Parathyroid adenoma (tissue), 2 donors: ENCODE data around the gene PRKD1.

ENCODE experiments used
- H2AFZ ChIP-seq: fragments of 300-600 bp; sonication (generic); one replicate; pipeline ENCODE4 v1.7.0; 2017; ENCODE audit warnings: antibody characterized with exemption, mild to moderate bottlenecking
- H3K27ac ChIP-seq: fragments of 300-600 bp; sonication (generic); one replicate; pipeline ENCODE4 v1.7.0; 2017
- H3K27me3 ChIP-seq: fragments of 300-600 bp; sonication (generic); one replicate; pipeline ENCODE4 v1.7.0; 2017; ENCODE audit warnings: low read length; ENCODE audit not compliant: control insufficient read depth, insufficient read depth
- H3K36me3 ChIP-seq: fragments of 300-600 bp; sonication (generic); one replicate; pipeline ENCODE4 v1.7.0; 2017; ENCODE audit warnings: low read length; ENCODE audit not compliant: control insufficient read depth, insufficient read depth
- H3K4me1 ChIP-seq: fragments of 300-600 bp; sonication (generic); one replicate; pipeline ENCODE4 v1.7.0; 2017; ENCODE audit warnings: control low read depth
- H3K4me2 ChIP-seq: fragments of 300-600 bp; sonication (generic); one replicate; pipeline ENCODE4 v1.7.0; 2017; ENCODE audit warnings: low read length
- H3K4me3 ChIP-seq: fragments of 300-600 bp; sonication (generic); one replicate; pipeline ENCODE4 v1.7.0; 2017; ENCODE audit warnings: low read depth, low read length
- H3K79me2 ChIP-seq: fragments of 300-600 bp; sonication (generic); one replicate; pipeline ENCODE4 v1.7.0; 2017; ENCODE audit warnings: control low read depth
- H3K9ac ChIP-seq: fragments of 300-600 bp; sonication (generic); one replicate; pipeline ENCODE4 v1.7.0; 2017; ENCODE audit warnings: mild to moderate bottlenecking
- H3K9me3 ChIP-seq: fragments of 300-600 bp; sonication (generic); one replicate; pipeline ENCODE4 v1.7.0; 2017; ENCODE audit warnings: low read length; ENCODE audit not compliant: control insufficient read depth
- CTCF ChIP-seq: fragments of 300-600 bp; sonication (generic); IDR thresholded peaks from one replicate; pipeline ENCODE4 v1.7.0; 2017; ENCODE audit warnings: antibody characterized with exemption, mild to moderate bottlenecking
- donor health status: primary hyperparathyroidism.

Gene PRKD1

DNA sequence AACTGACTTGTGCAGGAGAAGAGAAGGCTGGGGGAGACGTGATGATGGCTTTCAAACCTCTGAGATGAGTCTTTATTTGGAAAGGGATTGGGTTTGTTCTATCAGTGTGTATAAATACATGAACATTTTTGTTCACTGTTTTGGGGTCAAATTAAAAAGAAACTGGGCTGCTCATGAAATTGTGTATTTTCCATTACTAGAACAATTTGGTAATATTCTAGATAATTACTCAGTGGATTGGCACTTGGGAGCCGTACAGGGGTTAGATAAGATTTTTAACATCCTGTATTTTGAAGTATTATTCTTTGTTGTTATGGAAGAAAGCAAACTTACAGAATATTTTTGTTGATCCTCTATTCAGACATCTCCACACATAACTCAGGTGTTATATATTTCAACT, 340.6 kb downstream of the PRKD1 start:
- Histone ChIP-seq H3K4me1 (peaks cover 7% of the 10 kb centered on the region), H3K27me3 (no peaks in the 10 kb centered on the region), H3K4me3 (no peak overlapping the region), H3K9me3 (no peaks in the 10 kb centered on the region), H3K27ac (no peak overlapping the region), H3K9ac (no peak overlapping the region), H3K4me2 (no peak overlapping the region), H3K36me3 (no peaks in the 10 kb centered on the region), H3K79me2 (no peaks in the 10 kb centered on the region), H2AFZ (no peak overlapping the region)
- no peak for TF ChIP-seq CTCF

DNA sequence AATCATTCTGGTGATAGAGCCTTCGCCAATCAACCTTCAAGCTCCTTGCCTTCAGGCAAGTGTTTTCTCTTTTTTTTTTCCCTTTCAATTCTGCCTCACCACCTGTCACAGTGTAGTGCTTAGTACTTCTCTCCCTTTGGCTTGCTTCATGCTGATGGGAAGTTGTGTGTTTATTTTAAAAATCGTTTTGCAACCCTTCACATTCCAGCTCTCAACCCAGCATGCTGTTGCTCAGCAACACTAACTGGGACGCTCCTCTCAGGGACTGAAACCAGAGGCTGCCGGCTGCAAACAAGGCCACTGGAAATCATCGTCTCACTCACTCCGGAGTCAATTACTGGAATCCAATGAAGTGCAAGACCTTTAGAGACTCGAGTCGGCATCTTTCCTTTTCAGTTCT, 342.7 kb downstream of the PRKD1 start:
- H3K4me1 ChIP-seq = peaks cover 7% of the 10 kb centered on the region
- TF ChIP-seq CTCF = no peak
- H3K79me2 ChIP-seq = no peaks in the 10 kb centered on the region
- no peaks in the 10 kb centered on the region for H3K27me3 ChIP-seq
- H3K9ac ChIP-seq = no peak overlapping the region
- H3K27ac ChIP-seq = no peak overlapping the region
- no peaks in the 10 kb centered on the region for H3K9me3 ChIP-seq
- H3K4me3 ChIP-seq = no peak overlapping the region
- peak overlapping the region; percentile 18 for H2AFZ ChIP-seq
- peak overlapping the region; percentile 24 for H3K4me2 ChIP-seq
- H3K36me3 ChIP-seq = no peaks in the 10 kb centered on the region

DNA sequence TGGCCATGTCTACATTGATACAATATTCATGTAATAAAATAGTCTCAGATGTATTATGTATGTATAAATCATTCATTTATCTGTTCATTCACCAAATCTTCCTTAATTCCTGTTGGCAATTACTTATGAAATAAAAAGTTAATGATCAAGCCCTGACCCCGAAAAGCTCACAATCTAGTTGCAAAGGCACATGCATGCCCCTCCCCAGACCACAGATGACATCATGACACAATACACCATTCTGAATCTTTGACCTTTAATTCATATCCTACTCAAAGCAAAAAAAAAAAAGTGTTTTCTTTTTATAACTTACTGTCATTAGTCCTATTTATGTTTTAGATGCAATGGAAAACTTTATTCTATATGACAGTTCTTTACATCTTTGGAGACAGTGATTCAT, 346.9 kb downstream of the PRKD1 start:
- Histone ChIP-seq H3K9me3 (no peaks in the 10 kb centered on the region), H2AFZ (no peak overlapping the region), H3K36me3 (no peaks in the 10 kb centered on the region), H3K9ac (no peak overlapping the region), H3K79me2 (no peaks in the 10 kb centered on the region), H3K4me2 (no peak overlapping the region), H3K4me1 (peaks cover 7% of the 10 kb centered on the region), H3K4me3 (no peak overlapping the region), H3K27me3 (no peaks in the 10 kb centered on the region), H3K27ac (no peak overlapping the region)
- TF ChIP-seq CTCF = no peak

- no peak for TF ChIP-seq CTCF
- Histone ChIP-seq H3K27ac (no peak overlapping the region), H2AFZ (no peak overlapping the region), H3K9me3 (no peaks in the 10 kb centered on the region), H3K79me2 (no peaks in the 10 kb centered on the region), H3K27me3 (no peaks in the 10 kb centered on the region), H3K4me3 (no peak overlapping the region), H3K4me2 (no peak overlapping the region), H3K36me3 (no peaks in the 10 kb centered on the region), H3K9ac (no peak overlapping the region), H3K4me1 (peaks cover 2% of the 10 kb centered on the region)
Observed at GRCh38 chr14:29579838-29580237, 347.8 kb downstream of the PRKD1 start.

DNA sequence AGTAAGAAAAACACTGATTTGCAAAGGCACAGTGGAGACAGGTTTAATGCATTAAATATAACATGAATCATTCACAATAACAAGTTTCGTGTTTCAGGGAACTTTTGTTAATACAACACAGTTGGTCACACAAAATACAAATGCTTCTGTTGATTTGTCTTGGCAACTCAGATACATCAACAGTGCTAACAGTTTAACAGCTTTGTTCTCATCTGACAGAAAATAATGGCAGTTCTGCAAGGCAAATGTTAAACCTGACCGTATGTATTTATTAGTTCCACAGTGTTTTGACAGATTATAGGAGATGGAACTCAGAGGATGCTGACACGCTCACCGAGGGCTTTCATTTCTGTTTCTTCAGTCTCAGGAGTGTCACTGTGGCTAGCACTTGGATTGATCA, 350.7 kb downstream of the PRKD1 start:
- Histone ChIP-seq H2AFZ (no peak overlapping the region), H3K36me3 (no peaks in the 10 kb centered on the region), H3K9ac (no peak overlapping the region), H3K4me1 (no peaks in the 10 kb centered on the region), H3K9me3 (no peaks in the 10 kb centered on the region), H3K79me2 (no peaks in the 10 kb centered on the region), H3K4me3 (no peak overlapping the region), H3K4me2 (no peak overlapping the region), H3K27ac (no peak overlapping the region), H3K27me3 (no peaks in the 10 kb centered on the region)
- no peak for TF ChIP-seq CTCF
